GM18951 (cell line): Measurements from ENCODE around the gene PAAF1.

Experiments used
- POLR2A ChIP-seq: IDR thresholded peaks from 4 replicates; pipeline ENCODE4 v1.6.1; 2011; ENCODE audit warnings: mild to moderate bottlenecking; ENCODE audit not compliant: insufficient read length, insufficient read depth; ENCODE audit errors: extremely low read depth
- in situ Hi-C: fragments of 300-500 bp; cut with MboI; formaldehyde crosslinking; loops from one replicate; pipeline ENCODE4 v1.12.0; 2022; ENCODE audit warnings: low sequenced_read_pairs, mixed read lengths, inconsistent platforms; ENCODE audit not compliant: unreplicated experiment

The PAAF1 gene

DNA sequence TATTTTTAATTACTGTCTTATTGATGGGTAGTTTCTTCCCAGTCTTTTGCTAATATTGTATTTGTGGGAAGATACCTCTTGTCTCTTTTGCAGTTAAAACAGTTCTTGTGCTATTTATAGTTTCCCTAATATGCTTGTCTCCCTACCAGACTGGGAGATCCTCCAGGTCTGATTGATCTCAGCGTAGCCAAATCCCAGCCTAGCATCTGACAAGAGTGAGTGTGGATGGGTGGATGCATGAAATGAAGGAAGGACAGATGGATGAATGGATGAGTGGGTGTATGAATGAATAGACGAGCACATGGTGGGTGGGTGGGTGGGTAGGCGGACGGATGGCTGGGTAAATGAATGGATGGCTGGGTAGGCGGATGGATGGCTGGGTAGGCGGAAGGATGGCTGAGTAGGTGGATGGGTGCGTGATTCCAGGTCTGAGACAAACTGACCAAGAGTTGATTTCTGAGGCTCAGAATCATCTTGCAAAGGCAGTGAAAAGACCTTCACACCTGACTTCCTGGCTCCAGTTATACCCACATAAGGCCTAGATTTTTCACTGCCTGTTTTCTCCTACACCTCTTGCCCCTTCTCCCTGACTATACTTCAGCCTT is 85.4 kb downstream of the PAAF1 start:
- in situ Hi-C loops: no loop called here

DNA sequence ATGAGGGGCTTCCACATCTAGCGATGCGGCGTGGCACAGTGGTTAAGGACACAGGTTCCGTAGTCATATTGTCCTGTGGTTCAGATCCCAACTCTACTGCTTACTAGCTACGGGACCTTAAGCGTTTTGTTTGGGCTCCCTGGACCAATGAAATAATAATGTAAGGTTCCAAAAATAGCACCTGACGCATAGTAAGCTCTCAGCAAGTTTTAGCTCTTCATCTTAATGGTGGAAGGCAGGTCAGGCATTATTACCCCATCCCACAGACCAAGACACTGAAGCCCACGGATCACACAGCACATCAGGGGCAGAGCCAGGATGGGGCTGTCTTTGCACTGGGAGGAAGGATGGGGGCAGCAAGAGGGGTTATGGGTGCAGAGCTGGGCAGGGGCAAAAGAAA is 87.1 kb downstream of the PAAF1 start:
- no peak for TF ChIP-seq POLR2A
- in situ Hi-C loops: no loop called here

More for the DNA sequence above, 85.4 kb downstream of the PAAF1 start:
- no peak for TF ChIP-seq POLR2A

DNA sequence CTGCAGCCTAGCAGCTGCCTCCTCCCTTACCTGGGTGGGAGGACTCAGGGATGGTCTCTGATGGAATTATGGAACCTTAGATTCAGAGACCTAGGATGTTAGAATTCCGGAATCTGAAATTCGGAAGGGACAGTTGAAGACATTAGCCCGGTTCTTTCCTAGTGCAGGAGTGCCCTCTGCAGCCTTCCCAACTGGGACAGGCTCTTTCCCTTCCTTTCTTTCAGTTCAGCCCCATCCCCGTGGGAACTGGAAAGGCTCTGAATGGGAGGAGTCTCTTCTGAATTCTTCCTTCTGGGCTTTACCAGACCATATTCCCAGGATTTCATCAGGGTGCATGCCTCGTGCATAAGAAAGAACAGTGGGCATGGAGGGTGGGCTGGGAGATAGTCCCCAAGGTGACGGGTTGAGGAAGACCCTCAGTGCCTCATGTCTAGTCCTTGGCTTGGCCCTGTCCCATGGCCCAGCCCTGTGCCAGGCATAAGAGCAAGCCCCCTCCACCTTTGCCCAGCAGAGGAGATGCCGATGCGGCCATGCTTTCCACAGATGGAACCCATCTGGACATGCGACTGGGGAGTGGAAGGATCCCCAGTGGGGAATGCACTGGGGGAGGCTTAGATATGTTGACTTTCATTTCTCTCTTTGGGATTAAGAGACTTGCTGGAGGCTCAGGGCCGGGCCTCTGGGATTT is 88.4 kb downstream of the PAAF1 start:
- no peak for TF ChIP-seq POLR2A
- in situ Hi-C loops: no loop called here

DNA sequence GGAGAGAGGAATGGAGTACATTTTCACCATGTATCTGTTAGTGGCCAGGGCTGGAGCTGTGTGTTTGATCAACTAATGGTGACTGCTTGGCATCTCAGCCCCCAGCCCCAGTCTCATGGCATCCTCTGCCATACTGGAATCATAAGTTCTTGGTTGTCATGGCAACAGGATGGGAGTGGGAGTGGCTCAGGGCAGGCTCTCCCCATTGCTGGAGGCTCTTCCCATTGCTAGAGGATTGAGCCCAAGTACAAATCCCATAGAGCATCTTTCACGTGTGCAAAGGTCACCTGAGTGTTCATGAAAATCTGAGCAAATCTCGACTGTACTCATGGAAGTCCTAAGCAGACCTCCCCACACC is 88.9 kb downstream of the PAAF1 start:
- no peak for TF ChIP-seq POLR2A
- in situ Hi-C loops: no loop called here

DNA sequence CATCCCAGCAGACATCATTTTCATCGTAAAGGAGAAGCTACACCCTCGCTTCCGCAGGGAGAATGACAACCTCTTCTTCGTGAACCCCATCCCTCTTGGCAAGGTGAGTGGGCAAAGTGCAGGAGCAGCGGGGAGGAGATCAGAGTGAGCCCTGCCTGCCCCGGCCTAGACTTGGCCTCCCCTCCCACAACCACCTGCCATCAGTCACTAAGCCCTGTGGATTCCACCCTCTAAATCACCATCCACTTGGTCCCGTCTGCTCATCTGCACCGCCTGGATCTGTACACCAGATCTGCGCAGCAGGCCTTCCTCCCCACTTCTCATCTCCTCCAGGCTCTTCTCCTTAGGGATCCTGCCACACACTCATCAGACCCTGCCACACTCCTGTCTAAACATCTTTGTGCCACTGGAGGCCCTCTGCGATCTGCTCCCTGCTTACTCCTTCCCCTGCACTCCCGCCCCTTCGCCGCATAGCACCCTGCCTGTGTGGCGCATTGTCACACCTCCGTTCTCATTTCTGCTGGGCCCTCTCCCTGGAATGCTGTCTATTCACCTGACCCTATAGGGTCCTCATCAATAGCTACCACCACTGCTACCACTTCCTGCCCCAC is 91.7 kb downstream of the PAAF1 start:
- in situ Hi-C loops: no loop called here
- no peak for TF ChIP-seq POLR2A

DNA sequence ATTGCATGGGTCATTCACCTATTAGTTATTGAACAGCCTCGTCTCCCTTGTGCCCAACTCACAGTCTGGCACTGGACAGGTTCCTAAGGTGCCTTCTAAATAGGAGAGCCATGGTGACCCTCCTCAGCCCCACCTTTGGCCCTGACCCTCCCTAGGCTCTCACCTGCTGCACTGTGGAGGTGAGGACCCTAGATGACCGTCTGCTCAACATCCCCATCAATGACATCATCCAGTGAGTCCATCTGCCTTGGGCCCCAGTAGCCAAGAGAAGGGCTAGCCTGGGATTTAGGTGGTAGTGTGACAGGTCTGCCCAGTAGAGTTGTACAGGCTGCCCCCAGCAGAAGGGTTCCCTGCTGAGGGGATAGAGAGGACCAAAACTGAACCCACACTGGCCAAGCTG is 92.3 kb downstream of the PAAF1 start:
- TF ChIP-seq POLR2A: no peak
- in situ Hi-C loops: no loop called here

DNA sequence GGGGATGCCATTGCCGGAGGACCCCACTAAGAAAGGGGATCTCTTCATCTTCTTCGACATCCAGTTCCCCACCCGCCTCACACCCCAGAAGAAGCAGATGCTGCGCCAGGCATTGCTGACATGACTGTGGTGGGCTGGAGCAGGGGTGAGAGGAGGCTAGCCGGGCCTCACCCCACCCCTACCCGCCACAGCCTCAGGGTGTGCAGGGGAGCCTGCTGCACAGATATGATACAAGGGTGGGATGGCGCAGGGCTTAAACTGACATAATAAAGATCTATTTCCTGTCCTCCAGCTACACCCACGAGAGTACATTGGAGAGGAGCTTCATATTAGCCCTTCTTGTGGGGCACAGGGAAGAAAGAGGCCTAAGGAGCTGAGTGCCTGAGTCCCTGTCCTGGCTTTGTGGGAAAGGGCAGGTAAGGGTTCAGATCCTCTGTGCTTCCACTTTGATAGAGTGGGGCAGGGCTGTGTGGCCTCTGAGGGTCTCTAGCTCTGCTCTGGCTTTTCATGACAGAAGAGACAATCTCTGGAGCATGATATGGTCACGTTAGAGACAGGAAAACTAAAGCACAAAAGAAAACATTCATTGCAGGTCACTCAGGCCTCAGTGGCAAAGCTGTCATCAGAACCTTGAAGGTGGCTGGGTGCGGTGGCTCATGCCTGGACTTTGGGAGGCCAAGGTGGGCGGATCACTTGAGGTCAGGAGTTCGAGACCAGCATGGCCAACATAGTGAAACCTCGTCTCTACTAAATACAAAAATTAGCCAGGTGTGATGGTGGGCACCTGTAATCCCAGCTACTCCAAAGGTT is 93.4 kb downstream of the PAAF1 start:
- TF ChIP-seq POLR2A: no peak

DNA sequence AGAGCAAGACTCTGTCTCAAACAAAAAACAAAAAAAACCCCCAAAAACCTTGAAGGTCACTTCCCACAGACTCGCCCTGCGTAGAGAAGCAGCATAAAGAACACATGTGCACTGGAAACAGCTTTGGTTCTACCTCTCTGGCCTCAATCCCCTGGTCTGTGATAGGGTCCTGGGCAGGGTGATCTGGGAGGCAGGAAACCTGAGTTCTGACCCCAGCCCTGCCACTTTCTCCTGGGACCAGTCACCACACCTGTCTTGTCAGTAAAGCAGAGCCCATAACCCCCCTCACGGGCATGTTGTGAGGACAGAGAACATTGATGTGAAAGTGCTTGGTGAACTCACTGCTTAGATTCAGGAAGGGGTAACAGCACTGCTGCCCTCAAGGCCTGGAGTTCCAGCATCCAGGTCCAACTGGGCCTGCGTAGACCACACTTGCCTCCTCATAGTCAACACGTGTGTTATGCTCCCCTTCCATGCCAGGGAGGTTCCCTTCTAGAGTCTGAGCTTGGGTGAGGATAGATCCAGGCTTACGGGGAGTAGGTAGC is 94.4 kb downstream of the PAAF1 start:
- in situ Hi-C loops: no loop called here
- TF ChIP-seq POLR2A: peak; percentile 43

More for the DNA sequence above, 93.4 kb downstream of the PAAF1 start:
- in situ Hi-C loops: no loop called here

DNA sequence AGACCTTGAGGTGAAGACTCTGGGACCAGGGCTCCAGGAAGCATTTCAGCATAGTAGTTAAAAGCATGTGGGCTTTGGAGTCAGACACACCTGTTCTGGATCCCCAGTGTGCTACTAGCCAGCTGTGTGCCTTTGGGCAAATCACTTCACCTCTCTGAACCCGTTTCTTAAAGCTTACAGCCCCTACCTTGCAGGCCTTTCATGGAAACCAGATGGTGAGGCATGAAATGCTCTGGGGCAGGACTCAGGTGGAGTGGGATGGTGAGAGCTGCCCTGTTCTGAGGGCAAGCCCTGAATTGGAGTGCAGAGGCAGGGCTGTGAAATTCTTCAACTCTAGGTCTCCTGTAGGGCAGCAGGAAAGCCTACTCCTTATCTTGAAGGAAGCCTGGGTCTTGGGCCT is 95.4 kb downstream of the PAAF1 start:
- peak; percentile 12 for TF ChIP-seq POLR2A
- in situ Hi-C loops: no loop called here

DNA sequence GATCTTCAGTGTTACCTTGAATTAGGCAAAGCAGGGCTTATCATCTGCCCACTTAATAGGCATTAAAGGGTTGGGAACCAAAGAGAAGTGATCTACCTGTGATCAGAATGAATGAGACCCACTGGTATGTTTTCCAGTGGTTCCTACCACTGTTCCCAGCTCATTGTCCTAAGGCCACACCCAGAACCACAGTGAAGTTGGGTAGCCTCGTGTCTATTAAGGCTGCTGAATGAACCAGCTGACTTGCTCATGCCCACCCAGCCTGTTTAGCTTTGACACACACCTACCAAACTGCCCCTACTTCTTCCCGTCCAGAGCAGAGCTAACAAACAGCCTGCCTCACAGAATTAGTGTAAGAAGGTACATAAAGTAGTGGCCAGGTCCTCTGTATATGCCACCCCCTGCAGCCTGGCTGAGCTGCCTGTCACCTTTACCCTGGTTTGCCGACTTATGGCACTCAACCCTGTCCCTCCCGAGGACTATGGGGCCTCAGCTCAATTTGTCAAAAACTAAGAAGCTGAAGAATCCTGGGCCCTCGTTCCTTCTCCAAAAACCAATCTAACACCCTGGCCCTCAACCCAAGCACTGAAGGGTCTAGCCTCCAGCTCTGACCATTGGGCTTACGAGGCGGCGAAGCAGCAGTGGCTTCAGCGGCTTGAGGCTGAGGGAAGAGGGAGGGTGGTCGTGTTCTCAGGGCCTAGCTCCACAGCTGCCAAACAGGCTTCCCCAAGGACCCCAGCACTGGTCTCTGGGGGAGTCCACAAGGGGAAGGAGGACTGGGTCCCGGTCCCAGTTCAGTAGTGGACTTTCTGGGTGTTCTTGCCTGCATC is 96.0 kb downstream of the PAAF1 start:
- in situ Hi-C loops: no loop called here
- peak; percentile 5 for TF ChIP-seq POLR2A

DNA sequence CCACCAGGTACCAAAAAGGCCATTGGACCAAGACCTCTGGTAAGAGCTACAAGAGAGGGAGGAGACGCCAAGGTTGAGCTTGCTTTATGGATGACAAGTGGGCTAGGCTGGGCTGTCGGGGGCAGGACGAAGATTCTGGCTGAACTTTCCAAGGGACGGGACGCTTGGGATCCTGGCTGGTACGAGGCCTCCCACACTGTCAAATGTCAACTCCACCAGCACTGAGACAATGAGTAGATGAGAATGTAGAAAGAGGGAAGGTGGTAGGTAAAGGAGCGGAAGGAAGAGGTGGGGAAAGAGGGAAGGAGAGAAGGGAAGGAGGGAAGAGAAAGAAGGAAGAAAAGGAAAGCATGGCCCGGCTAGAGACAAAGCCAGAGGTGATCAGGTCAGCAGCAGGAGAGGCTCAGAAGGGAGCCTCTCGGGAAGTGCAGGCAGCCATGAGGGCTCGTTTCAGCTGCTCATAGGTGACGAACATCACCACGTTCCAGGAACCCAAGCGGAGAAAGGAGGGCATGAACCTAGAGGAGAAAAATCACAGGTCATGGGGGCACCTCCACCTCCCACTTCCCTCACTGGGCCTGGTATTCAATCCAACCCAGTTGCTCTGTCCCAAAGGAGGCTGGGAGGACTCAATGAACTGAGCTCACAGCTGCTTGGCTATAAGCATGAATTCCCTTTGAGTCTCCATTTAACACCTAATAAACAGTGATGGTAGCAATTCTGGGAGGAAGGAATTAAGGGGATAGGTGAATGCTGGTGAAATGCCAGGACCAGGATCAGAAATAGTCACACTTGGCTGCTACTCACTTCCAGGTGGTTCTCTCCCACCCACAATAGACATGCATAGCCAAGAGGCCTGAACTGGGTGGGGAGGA is 98.0 kb downstream of the PAAF1 start:
- in situ Hi-C loops: no loop called here
- TF ChIP-seq POLR2A: no peak

DNA sequence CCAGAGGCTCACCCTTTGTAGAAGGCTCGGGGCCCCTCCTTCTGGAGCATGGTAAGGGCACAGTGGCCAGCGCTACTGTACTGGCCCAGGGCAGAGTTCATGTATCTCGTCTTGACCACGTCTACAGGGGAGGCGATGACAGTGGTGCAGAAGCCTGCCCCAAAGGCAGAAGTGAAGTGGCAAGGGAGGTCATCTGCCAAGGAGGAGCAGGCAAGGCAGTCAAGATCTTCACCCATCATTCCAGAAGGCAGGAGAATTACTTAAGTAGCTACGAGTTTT is 98.6 kb downstream of the PAAF1 start:
- TF ChIP-seq POLR2A: no peak
- in situ Hi-C loops: no loop called here
